H9 (cell line): Measurements from ENCODE around the gene NFASC. TPM values are rescaled to one million over a fixed set of nuclear protein-coding genes. Genes with fewer than 3 reads are reported as not detected.

Source experiments
- DNase-seq: peaks from one replicate; pipeline ENCODE4 v3.0.0-alpha.2; 2017
- H2AFZ ChIP-seq: one replicate; pipeline ENCODE4 v1.6.1; 2013; ENCODE audit warnings: mild to moderate bottlenecking, low read length, control low read depth, moderate library complexity
- H2AK5ac ChIP-seq: 2 replicates; pipeline ENCODE4 v1.6.1; 2013; ENCODE audit warnings: low read length, control low read depth, mixed read lengths; ENCODE audit not compliant: insufficient read length
- H2BK120ac ChIP-seq: one replicate; pipeline ENCODE4 v1.6.1; 2013; ENCODE audit warnings: low read depth, mild to moderate bottlenecking, low read length, control low read depth, inconsistent platforms; ENCODE audit not compliant: poor library complexity, severe bottlenecking
- H2BK12ac ChIP-seq: 2 replicates; pipeline ENCODE4 v1.6.1; 2013; ENCODE audit warnings: low read length, control low read depth, mixed read lengths, low read depth; ENCODE audit not compliant: insufficient read length
- H2BK15ac ChIP-seq: 2 replicates; pipeline ENCODE4 v1.6.1; 2013; ENCODE audit warnings: low read depth, low read length, control low read depth
- H2BK20ac ChIP-seq: one replicate; pipeline ENCODE4 v1.6.1; 2013; ENCODE audit warnings: low read depth, mild to moderate bottlenecking, low read length, control low read depth, inconsistent platforms; ENCODE audit not compliant: poor library complexity, severe bottlenecking
- H2BK5ac ChIP-seq: 2 replicates; pipeline ENCODE4 v1.6.1; 2013; ENCODE audit warnings: low read length, control low read depth, mixed read lengths; ENCODE audit not compliant: insufficient read length
- H3K14ac ChIP-seq: 2 replicates; pipeline ENCODE4 v1.6.1; 2013; ENCODE audit warnings: low read length, control low read depth; ENCODE audit not compliant: insufficient read depth
- H3K18ac ChIP-seq: 2 replicates; pipeline ENCODE4 v1.6.1; 2013; ENCODE audit warnings: low read depth, mild to moderate bottlenecking, mixed read lengths, low read length, control low read depth; ENCODE audit not compliant: insufficient read length
- H3K23ac ChIP-seq: 2 replicates; pipeline ENCODE4 v1.6.1; 2013; ENCODE audit warnings: low read length, control low read depth, mixed read lengths, low read depth; ENCODE audit not compliant: insufficient read length
- H3K23me2 ChIP-seq: 2 replicates; pipeline ENCODE4 v1.6.1; 2013; ENCODE audit warnings: low read depth, mild to moderate bottlenecking, mixed read lengths, low read length, control low read depth; ENCODE audit not compliant: insufficient read length, poor library complexity, severe bottlenecking
- H3K27ac ChIP-seq: 2 replicates; pipeline ENCODE4 v1.5.1; 2013; ENCODE audit warnings: low read length, control low read depth, mixed read lengths, low read depth; ENCODE audit not compliant: insufficient read length
- H3K27me3 ChIP-seq: 2 replicates; pipeline ENCODE4 v1.6.1; 2013; ENCODE audit warnings: low read length, control low read depth, inconsistent platforms; ENCODE audit not compliant: insufficient read depth
- H3K4ac ChIP-seq: 2 replicates; pipeline ENCODE4 v1.6.1; 2013; ENCODE audit warnings: low read depth, mild to moderate bottlenecking, control low read depth, inconsistent platforms, low read length, moderate library complexity
- H3K4me1 ChIP-seq: 2 replicates; pipeline ENCODE4 v1.6.1; 2013; ENCODE audit warnings: low read length, control low read depth, inconsistent platforms; ENCODE audit not compliant: insufficient read depth
- H3K4me2 ChIP-seq: 2 replicates; pipeline ENCODE4 v1.6.1; 2013; ENCODE audit warnings: low read length, control low read depth, mixed read lengths; ENCODE audit not compliant: insufficient read length, insufficient read depth
- H3K56ac ChIP-seq: 2 replicates; pipeline ENCODE4 v1.6.1; 2013; ENCODE audit warnings: low read depth, mild to moderate bottlenecking, mixed read lengths, low read length, control low read depth; ENCODE audit not compliant: insufficient read length
- H3K79me1 ChIP-seq: 2 replicates; pipeline ENCODE4 v1.6.1; 2013; ENCODE audit warnings: low read depth, mild to moderate bottlenecking, moderate library complexity, low read length, control low read depth, inconsistent platforms; ENCODE audit not compliant: insufficient read depth, poor library complexity, severe bottlenecking
- H3K79me2 ChIP-seq: 2 replicates; pipeline ENCODE4 v1.6.1; 2013; ENCODE audit warnings: low read length, control low read depth, inconsistent platforms; ENCODE audit not compliant: insufficient read depth
- H3K9ac ChIP-seq: 2 replicates; pipeline ENCODE4 v1.6.1; 2013; ENCODE audit warnings: low read length, control low read depth, mixed read lengths; ENCODE audit not compliant: insufficient read length; ENCODE audit errors: extremely low read depth
- H3K9me3 ChIP-seq: one replicate; pipeline ENCODE4 v1.6.1; 2013; ENCODE audit warnings: low read depth, low read length, inconsistent platforms; ENCODE audit not compliant: control insufficient read depth
- H3T11ph ChIP-seq: one replicate; pipeline ENCODE4 v1.6.1; 2013; ENCODE audit warnings: mild to moderate bottlenecking, low read length, control low read depth, inconsistent platforms
- H4K20me1 ChIP-seq: one replicate; pipeline ENCODE4 v1.6.1; 2013; ENCODE audit not compliant: control insufficient read depth, insufficient read length, insufficient read depth
- H4K5ac ChIP-seq: 2 replicates; pipeline ENCODE4 v1.6.1; 2013; ENCODE audit warnings: low read depth, mild to moderate bottlenecking, mixed read lengths, low read length, control low read depth; ENCODE audit not compliant: insufficient read length
- H4K8ac ChIP-seq: replicated peaks from 2 replicates; pipeline ENCODE4 v1.6.1; 2013; ENCODE audit warnings: low read length, control low read depth, mixed read lengths, low read depth; ENCODE audit not compliant: insufficient read length
- H4K91ac ChIP-seq: 2 replicates; pipeline ENCODE4 v1.6.1; 2013; ENCODE audit warnings: low read depth, mild to moderate bottlenecking, moderate library complexity, mixed read lengths, low read length, control low read depth; ENCODE audit not compliant: insufficient read length
- H3K27ac Mint-ChIP-seq, 3 experiments: 2 replicates in 2 of 3; 3 replicates in 1 of 3; pipeline ENCODE4 v1.8.0; 2020 to 2021; ENCODE audit warnings: mixed read lengths in 3 of 3, mild to moderate bottlenecking in 1 of 3, moderate library complexity in 1 of 3
- H3K27me3 Mint-ChIP-seq: 2 replicates; pipeline ENCODE4 v1.8.0; 2021; ENCODE audit warnings: low read depth, mild to moderate bottlenecking, moderate library complexity, mixed read lengths
- H3K36me3 Mint-ChIP-seq, 3 experiments: 2 replicates in 2 of 3; 3 replicates in 1 of 3; pipeline ENCODE4 v1.8.0; 2020 to 2021; ENCODE audit warnings: low read depth in 3 of 3, mixed read lengths in 3 of 3; ENCODE audit not compliant: insufficient read depth in 1 of 3
- H3K4me1 Mint-ChIP-seq, 2 experiments: 2 replicates each; pipeline ENCODE4 v1.8.0; 2020; ENCODE audit warnings: mixed read lengths in 2 of 2
- H3K4me3 Mint-ChIP-seq, 2 experiments: 2 replicates in 1 of 2; 3 replicates in 1 of 2; pipeline ENCODE4 v1.8.0; 2020 to 2021; ENCODE audit warnings: mild to moderate bottlenecking in 2 of 2, mixed read lengths in 2 of 2, moderate library complexity in 1 of 2
- H3K9me3 Mint-ChIP-seq, 2 experiments: 2 replicates in 1 of 2; 3 replicates in 1 of 2; pipeline ENCODE4 v1.8.0; 2020; ENCODE audit warnings: mild to moderate bottlenecking in 2 of 2, mixed read lengths in 2 of 2, moderate library complexity in 1 of 2
- CTCF ChIP-seq: fragments of 200-600 bp; sonication (generic); conservative IDR thresholded peaks from 3 replicates; pipeline ENCODE4 v1.8.0; 2021; ENCODE audit warnings: antibody characterized with exemption, mild to moderate bottlenecking
- WGBS: extraction: QIAGEN DNeasy Blood & Tissue Kit; methylation state at CpG from one replicate; pipeline ENCODE4 v1.1.7; 2013; ENCODE audit warnings: missing lambda C conversion rate, low lambda C conversion rate, mixed read lengths; ENCODE audit not compliant: insufficient read length; ENCODE audit errors: extremely low coverage; 5-methylcytosine and 5-hydroxymethylcytosine counted together
- total RNA-seq: library from RNA; stranded (reverse); gene quantifications from 2 replicates; pipeline ENCODE4 v1.2.1, GENCODE V29; 2021

Gene NFASC
- total RNA-seq, 1 experiment from 2014 or later = 5.0 TPM

GRCh38 chr1:204858363-204858821 is 12.3 kb upstream of the NFASC start:
- no peak overlapping the region for H2BK120ac ChIP-seq
- Mint-ChIP-seq H3K9me3 (no peaks in the 10 kb centered on the region), H3K4me1 (peaks cover 13% of the 10 kb centered on the region in 2 experiments), H3K36me3 (no peaks in the 10 kb centered on the region), H3K27ac (peak overlapping the region in 1 of 3 experiments; percentile 98; a peak in 3 of 7 replicates), H3K4me3 (peak overlapping the region in 1 of 2 experiments; percentile 37; a peak in 1 of 5 replicates), H3K27me3 (peaks cover 2% of the 10 kb centered on the region)
- no peak overlapping the region for H3K23ac ChIP-seq
- no peak overlapping the region for H4K8ac ChIP-seq
- no peak for DNase-seq
- H3K56ac ChIP-seq = no peak overlapping the region
- no peak overlapping the region for H3T11ph ChIP-seq
- H2BK5ac ChIP-seq = no peak overlapping the region
- peaks cover 2% of the 10 kb centered on the region; the same call in 1 of the 2 replicates for H3K4me1 ChIP-seq
- H3K4me2 ChIP-seq = no peak overlapping the region
- H3K79me1 ChIP-seq = no peaks in the 10 kb centered on the region
- no peak overlapping the region for H3K18ac ChIP-seq
- no peak overlapping the region; the same call in 1 of the 2 replicates for H3K14ac ChIP-seq
- WGBS = no CpG with 5 or more reads among the region's 9 CpGs
- no peak overlapping the region for H3K4ac ChIP-seq
- H3K23me2 ChIP-seq = no peaks in the 10 kb centered on the region
- no peak overlapping the region for H2AFZ ChIP-seq
- H4K20me1 ChIP-seq = no peaks in the 10 kb centered on the region
- H3K27ac ChIP-seq = no peak overlapping the region
- no peaks in the 10 kb centered on the region for H3K79me2 ChIP-seq
- no peak overlapping the region for H3K9ac ChIP-seq
- TF ChIP-seq CTCF = no peak
- no peak overlapping the region for H2BK12ac ChIP-seq
- H3K27me3 ChIP-seq = no peaks in the 10 kb centered on the region
- no peak overlapping the region for H4K5ac ChIP-seq
- H2AK5ac ChIP-seq = no peak overlapping the region
- no peak overlapping the region for H2BK15ac ChIP-seq
- no peak overlapping the region for H4K91ac ChIP-seq
- no peak overlapping the region for H2BK20ac ChIP-seq
- no peaks in the 10 kb centered on the region for H3K9me3 ChIP-seq
